ENCODE data around the gene SURF2.
"Not testable (repeated sequence)": the region's sequence is repeated elsewhere in the genome, so short reads cannot be mapped to it uniquely, and the experiment has no call there.

GRCh38 chr9:133327021-133327420, 29.3 kb upstream of the SURF2 start:
- TF ChIP-seq, protein P1, sequence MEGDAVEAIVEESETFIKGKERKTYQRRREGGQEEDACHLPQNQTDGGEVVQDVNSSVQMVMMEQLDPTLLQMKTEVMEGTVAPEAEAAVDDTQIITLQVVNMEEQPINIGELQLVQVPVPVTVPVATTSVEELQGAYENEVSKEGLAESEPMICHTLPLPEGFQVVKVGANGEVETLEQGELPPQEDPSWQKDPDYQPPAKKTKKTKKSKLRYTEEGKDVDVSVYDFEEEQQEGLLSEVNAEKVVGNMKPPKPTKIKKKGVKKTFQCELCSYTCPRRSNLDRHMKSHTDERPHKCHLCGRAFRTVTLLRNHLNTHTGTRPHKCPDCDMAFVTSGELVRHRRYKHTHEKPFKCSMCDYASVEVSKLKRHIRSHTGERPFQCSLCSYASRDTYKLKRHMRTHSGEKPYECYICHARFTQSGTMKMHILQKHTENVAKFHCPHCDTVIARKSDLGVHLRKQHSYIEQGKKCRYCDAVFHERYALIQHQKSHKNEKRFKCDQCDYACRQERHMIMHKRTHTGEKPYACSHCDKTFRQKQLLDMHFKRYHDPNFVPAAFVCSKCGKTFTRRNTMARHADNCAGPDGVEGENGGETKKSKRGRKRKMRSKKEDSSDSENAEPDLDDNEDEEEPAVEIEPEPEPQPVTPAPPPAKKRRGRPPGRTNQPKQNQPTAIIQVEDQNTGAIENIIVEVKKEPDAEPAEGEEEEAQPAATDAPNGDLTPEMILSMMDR (conservative IDR thresholded peaks at IDR 0.05): not testable (repeated sequence)
- not testable (repeated sequence) for TF ChIP-seq EZH2 (IDR thresholded peaks at IDR 0.05; ENCODE audit: low read depth)
